GM21825 (cell line): ENCODE data around the gene LONP2.
"Not testable (repeated sequence)": the region's sequence is repeated elsewhere in the genome, so short reads cannot be mapped to it uniquely, and the experiment has no call there.

Experiments
- ATAC-seq: cut with Tn5 transposase; IDR thresholded peaks from one replicate; pipeline ENCODE4 v1.9.1; 2021; ENCODE audit warnings: mild to moderate bottlenecking, moderate library complexity; ENCODE audit not compliant: unreplicated experiment

Gene LONP2

DNA sequence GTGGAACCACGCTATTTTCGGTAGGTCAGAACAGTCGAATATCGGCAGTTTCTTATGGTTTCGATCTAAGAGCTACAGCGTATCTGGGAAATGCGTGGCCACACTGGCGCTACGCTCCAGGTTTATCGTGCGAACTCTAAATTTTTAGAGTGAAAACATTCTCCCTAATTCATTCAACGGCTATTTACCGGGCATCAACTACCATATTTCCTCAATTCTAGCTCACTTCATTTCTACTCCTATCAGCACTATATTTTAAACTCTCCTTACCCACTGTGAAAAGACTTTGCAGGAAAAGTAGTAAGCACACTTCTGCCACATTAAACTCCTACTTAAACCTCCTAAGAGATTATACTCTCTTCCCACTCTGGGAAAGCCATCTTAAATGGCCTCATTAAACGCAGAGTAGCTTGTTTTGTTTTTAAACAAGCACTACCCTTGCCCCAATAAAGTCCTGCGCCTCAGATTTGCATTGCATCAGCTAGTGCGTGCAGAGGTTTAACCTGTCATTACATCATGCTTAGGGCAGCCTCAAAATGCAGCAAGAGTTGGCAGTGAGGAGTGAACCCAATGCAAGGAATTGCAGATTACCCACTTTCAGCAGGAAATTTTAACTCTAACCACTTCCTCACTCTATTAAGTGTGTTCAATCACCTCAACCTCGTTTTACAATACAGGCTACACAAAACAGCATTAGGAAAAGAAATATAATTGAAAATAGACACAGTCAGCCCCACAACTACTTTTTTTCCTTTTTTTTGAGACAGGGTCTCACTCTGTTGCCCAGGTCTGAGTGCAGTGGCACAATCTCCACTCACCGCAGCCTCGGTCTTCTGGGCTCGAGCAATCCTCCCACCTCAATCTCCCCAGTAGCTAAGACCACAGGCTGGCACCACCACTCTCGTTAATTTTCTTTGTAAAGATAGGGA, 122.3 kb downstream of the LONP2 start:
- ATAC-seq: peak; percentile 53

DNA sequence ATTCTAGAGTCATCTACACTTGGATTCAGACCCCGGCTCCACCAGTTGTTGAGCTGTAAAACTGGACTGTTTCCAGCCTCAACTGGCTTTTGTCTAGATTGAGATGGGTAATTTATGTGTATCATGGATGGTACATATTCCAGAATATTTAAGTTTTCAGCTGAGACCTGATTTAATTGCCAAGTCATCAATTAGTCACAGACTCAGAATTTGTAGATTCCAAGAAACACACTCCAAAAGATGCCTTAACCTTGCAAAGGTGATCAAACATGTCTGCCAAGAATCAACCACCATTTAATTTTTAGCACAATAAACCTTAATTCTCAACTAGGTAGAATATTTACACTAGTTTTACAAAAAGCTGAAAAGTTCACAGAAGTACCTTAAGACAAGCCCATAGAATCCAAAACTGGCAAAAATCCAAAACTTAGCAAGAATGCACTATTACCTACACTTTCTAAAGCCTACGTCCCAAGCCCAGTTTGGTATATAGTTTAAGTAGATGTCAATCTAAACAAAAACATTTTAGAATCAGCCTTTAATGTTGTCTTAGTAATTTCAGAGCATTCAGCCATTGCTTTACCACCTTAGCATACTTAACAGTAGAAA, 123.4 kb downstream of the LONP2 start:
- ATAC-seq: no peak

DNA sequence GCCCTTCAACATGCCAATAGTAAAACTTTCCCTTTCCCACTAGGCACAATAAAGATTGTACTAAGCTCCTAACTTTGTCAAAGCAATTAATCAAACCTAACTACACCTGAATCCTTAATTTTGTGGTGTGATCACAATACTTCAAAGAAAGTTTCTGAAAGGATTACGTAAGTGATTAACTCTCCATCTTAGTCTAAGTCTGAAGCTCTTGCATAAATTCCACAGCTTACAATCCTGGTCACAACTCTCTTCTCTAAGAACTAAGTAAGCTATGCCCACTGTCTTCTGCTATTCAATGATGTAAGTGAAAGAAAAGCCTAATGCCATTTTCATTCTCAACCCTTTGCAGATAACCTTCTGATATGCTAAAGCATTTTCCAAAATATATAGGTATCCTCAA, 125.7 kb downstream of the LONP2 start:
- ATAC-seq: no peak

DNA sequence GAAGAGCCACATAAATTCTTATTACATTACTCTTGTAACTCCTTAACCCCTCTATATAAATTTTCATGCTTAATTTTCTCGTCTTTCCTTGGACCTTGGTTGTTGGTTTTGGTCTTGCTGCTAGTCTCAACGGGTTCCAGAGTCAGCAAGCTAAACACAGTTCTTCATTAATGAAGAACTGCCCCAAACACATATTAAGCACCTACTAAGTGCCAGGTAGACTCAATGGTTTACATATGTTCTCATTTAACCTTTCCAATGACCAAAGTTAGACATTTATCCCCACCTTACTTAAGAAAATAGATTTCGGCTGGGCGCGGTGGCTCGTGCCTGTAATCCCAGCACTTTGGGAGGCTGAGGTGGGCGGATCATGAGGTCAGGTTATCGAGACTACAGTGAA, 126.1 kb downstream of the LONP2 start:
- ATAC-seq: no peak

DNA sequence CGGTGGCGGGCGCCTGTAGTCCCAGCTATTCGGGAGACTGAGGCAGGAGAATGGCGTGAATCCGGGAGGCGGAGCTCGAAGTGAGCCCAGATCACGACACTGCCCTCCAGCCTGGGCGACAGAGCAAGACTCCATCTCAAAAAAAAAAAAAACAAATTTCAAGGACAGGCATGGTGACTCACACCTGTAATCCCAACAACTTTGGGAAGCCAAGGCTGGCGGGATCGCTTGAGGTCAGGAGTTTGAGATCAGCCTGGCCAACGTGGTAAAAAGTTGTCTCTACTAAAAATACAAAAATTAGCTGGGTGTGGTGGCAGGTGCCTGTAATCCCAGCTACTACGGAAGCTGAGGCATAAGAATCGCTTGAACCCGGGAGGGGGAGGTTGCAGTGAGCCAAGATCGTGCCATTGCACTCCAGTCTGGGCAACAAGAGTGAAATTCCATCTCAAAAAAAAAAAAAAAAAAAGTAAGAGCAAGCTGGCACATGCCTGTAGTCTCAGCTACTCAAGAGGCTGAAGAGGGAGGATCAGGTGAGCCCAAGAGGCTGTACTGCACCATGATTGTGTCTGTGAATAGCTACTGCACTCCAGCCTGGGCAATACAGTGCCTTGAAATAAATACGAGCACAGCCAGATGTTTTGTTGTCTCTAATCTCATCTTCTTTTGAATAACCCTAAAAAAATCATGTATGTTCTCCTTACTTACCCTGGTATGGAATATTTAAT, 126.7 kb downstream of the LONP2 start:
- ATAC-seq: not testable (repeated sequence)

DNA sequence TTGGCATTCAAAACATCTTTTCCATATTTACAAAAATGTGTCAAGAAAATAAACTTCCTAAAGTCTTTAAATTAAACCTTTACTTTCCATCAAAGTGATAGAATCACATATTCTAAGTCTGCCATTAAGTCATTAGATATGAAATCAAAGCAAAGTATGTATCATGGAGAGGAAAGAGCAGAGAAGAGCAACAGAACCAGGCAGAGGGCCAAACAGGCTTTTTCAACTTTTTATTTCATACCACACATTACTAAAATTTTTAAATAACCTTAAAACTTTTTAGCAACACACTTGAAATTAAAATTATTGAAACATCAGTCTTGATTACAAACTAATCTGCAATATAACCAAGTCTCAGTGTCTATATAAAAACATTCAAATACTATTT, 127.3 kb downstream of the LONP2 start:
- ATAC-seq: no peak

DNA sequence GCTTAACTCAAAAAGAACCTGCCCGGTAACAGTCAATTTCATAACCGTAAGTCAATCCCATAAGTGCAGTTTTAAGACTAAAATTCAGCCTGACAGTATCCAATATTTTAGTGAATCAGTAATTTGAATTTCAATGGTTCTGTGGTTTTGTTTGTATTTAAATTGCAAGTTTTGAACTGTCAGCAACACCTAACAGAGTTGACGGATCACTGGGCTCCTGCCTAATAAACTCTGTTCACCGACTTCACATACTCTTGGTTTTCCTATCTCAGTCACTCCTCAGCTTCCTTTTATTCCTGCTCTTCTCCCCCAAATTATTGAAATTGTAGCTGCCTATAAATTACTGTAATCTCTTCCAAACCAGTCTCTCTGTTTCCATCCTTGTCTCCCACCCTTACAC, 128.6 kb downstream of the LONP2 start:
- no peak for ATAC-seq

DNA sequence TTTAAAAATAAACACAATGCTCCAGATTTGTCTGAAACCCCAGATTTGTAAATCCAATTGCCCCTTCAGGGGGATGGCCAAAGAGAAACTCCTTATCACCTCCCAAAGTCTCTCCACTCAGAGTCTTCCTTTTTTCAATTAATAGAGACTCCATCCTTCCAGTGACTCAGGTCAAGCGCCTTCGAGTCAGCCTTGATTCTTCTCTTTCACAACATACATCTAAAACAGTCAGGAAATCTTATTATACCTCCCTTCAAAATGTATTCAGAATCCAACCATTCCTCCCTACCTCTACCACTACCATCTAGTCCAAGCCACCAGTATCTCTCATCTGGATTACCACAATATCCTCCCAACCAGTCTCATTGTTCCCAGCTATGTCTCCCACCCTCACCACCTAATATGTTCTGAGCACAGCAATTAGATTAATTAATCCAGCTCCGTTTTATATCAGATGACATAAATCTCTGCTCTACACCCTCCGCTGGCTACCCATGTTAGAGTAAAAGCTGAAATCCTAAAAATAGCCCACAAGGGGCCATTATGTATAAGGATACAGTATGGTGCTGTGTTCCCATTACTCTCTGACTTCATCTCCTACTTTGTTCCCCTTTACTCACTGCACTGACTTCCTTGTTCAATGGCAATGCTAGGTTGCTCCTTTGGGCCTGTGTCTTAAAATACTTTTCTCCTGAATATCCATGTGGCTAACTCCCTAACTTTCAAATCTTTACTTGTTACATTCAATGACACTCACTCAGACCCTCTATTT, 129.3 kb downstream of the LONP2 start:
- ATAC-seq: no peak

DNA sequence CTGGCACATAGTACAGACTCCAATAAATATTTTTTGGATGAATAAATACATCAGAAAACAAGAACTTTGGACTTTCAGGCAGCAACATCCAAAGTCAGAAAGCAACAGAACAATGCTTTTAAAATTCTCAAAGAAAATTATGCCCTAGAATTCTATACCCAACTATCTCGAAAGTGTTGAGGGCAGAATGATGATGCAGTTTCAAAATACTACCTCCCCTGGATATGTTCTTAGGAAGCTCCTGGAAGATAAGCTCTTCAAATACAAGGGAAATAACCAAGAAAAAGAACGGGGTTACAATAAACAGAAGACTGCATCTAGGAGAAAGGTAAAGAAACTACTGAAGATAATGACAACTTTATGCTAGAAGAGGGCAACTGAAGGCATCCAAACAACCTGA, 130.2 kb downstream of the LONP2 start:
- no peak for ATAC-seq

DNA sequence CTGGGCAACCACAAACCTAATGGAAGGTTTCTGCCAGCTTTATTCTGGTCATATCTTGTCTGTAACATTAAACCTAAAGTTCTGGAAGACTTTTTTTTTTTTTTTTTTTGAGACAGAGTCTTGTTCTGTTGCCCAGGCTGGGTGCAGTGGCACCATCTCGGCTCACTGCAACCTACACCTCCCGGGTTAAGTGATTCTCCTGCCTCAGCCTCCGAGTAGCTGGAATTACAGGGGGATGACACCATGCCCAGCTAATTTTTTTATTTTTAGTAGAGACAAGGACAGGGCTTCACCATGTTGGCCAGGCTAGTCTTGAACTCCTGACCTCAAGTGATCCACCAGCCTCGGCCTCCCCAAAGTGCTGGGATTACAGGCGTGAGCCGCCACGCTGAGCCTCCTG, 133.2 kb downstream of the LONP2 start:
- ATAC-seq: not testable (repeated sequence)

DNA sequence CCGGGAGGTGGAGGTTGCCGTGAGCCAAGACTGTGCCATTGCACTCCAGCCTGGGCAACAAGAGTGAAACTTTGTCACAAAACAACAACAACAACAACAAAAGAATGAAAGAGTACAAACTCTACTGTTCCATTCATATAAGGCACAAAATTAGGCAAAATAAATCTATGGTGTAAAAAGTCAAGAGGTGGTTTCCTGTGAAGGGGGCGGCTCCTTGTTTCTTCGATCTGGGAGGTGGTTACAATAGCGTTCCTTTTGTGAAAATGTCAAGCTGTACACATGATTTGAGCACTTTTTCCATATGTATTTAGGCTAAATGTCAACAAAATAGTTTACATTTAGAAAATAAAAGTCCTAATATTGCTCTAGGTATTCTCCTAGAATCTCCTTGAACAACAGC, 134.2 kb downstream of the LONP2 start:
- no peak for ATAC-seq

DNA sequence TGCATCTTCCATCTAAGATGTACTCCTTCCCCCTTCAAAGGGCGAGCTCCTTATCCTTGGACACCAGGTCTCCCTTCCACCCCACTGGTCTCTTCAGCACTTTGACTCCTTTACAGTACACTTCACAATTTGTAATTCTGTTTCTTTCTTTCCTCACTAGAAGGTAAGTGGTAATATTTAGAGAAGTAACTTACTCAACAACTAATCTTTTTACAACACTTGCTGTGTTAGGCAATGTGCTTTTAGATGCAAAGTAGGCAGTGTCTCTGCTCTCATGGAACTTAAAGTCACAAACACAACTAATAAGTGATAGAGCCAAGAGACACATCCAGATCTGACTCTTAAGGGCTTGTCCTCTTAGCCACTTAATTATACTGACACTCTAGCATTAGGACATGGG, 134.7 kb downstream of the LONP2 start:
- no peak for ATAC-seq

DNA sequence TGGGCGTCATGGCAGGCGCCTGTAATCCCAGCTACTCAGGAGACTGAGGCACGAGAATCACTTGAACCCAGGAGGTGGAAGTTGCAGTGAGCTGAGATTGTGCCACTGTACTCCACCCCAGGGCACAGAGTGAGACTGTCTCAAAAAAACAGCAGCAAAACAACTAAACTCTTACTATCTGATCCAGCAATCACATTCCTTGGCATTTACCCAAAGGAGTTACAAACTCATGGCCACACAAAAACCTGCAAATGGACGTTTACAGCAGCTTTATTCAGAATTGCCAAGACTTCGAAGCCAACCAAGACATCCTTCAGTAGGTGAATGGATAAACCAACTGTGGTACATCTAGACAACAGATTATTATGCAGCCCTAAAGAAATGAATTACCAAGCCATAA, 137.1 kb downstream of the LONP2 start:
- no peak for ATAC-seq

DNA sequence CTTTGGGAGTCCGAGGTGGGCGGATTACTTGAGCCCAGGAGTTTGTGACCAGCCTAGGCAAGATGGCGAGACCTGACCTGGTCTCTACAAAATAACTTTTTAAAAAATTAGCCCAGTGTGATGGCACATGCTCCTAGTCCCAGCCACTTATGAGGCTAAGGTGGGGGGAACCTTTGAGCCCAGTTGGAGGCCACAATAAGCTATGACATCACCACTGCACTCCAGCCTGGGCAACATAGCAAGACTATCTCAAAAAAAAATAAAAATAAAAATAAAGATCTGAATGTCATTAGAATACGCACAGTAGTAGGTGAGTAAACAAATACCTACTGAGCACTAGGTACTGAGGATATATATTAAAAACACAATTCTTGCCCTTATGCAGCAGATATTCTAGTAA, 138.0 kb downstream of the LONP2 start:
- ATAC-seq: no peak

DNA sequence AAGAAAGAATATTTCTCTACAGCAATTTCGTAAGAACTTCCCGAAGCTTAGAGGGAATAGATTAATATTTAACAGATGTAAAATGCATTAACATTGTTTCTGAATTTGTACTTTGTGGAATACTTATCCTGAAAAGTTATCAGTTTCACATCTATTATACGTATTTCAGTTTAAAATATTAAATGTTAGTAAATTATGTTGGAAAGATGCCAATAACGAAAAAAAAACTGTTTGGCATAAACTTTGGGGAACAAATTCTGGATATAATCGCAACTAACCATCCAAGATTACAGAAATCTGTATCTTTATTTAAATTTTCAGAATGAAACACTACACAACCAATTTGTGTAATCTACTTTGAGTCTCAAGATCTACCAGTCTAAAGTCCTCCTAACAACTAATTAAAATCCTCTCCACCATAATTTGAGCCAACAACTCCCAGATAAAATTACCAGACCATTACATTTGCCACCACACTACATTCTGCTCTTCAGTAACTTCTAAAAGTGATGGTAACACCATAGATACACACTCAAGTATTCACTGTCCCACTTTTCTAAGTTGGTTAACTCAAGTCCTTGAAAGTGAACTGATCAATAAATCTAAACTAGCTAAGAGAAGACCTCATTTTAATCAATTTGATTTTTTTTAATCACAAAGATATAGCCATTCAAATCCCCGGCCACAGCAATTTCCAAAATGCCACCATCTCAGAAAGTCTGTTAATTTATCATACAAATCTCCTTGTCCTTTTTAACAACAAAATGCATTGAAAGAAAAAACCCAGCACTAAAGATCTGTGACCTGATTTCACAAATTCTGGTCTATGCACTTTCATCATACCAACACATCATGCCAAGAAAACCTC, 139.1 kb downstream of the LONP2 start:
- ATAC-seq: no peak

DNA sequence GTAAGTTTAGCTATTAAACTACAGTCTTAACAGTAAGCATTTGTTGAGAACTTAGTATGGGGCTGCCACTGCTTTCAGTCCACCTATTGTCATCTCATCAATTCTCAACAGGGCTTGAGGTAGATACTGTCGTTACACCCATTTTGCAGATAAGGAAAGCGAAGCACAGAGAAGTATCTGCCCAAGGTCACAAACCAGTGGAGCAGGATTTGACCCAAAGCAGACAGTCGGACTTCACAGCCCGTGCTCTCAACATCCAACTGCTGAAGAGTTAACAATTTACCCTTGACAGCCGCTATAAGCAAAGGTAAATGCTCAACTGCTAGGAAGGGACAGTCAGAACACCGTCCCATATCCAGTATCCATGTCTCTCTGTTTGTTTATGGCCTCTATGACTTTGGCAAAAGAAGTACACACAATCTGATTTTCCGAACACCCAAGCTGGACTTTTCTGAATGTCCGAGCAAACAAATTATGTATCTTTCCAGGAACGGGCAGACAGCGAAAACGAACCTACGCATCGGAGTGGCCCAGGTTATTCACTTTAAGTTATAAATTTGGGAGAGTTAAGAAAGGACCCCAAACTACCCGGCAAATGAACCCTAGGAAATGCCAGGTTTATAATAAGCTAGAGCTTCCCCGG, 139.9 kb downstream of the LONP2 start:
- ATAC-seq: no peak

DNA sequence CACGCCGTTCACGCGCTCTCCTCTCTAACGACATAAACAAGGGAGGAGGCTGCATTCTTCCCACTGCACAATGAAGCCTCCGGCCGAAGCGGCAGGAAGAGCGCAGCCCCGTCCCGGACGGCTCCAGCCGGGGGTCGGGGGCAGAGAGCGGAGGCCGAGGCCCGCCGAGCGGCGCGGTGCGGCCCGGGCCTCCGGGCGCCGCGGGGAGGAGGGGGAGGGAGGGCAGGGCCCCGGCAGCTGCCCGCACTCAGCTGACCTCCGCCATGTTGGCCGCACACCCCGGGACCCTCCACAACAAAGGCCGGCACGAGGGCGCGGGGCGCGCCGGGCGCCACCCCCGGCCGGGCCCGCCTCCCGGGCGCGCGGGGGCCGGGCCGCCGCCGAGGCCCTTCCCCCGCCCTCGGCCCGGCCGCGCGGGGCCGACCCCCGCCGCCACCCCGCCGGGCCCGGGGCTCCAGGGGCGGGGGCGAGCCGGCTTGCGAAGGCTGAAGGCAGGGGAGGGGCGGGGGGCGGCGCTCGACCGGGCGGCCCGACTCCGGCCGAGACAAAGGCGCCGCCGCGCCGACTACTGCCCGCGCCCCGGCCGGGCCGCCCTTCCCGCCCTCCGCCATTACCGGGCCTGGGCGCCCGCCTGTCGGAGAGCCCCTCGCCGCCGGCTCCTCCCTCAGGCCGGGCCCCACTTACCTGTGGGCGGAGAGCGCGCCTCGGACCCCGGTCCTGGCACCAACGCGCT, 140.6 kb downstream of the LONP2 start:
- peak; percentile 44 for ATAC-seq

DNA sequence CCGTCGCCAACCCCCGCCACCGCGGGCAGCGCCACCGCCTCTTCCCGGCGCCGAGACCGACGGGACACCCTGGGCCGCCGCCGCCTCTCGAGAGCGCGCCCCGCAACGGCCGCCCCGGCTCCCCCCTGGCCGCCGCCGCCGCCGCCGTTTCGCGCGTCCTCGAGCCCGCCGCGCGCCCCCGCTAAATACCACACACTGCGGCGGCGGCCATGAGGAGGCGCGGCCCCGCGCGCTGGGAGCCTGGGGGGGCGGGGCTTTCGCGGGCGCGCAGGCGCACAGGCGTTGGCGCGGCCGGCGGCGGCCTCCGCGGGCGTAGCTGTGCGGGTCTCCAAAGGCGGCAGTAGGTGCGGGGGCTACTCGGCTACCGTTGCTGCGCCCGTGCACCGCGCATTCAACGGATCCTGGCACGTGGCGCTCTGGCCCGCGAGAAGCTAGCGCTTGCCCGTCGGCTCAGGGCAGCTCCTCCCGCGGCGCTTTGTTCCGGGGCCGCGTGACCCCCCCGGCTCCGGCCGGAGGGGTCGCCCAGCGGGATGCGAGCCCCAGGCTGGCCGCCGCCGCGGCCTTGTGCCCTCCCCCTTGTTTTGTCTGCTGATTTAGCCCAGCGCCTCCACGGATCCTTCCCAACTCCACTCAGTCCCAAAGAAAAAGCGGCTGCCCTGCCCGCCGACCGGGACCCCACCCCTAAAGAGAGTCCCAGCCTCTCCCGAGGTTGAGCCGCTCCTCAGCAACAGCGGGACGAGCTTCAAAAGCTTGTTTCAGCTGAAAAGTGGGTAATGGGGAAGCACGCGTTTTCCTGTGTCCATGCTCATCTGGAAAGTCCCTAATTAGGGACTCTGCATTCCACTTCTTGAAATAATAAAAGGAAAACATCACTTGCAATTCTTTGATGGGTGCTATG, 141.4 kb downstream of the LONP2 start, which contains the start of gene SIAH1:
Gene SIAH1 (minus strand): TSS at position 161 of the 898 bp plus-strand sequence. CDS start 22,985 bp downstream, outside the sequence.
- ATAC-seq: peak; percentile 69
